Hepatocyte (in vitro differentiated cells): Measurements from ENCODE around the gene GJA5. TPM values are rescaled to one million over a fixed set of nuclear protein-coding genes. Genes with fewer than 3 reads are reported as not detected.

Experiments
- DNase-seq: peaks from one replicate; pipeline ENCODE4 v3.0.0-alpha.2; 2016; ENCODE audit warnings: low spot score
- H2AFZ ChIP-seq: fragments of 200-600 bp; sonication (generic); 2 replicates; pipeline ENCODE4 v1.6.0; 2016; ENCODE audit warnings: antibody characterized with exemption, mild to moderate bottlenecking
- H3K27ac ChIP-seq: fragments of 200-600 bp; sonication (generic); 2 replicates; pipeline ENCODE4 v1.5.1; 2016; ENCODE audit warnings: mild to moderate bottlenecking
- H3K27me3 ChIP-seq: fragments of 200-600 bp; sonication (generic); 2 replicates; pipeline ENCODE4 v1.6.1; 2016
- H3K36me3 ChIP-seq: fragments of 200-600 bp; sonication (generic); replicated peaks from 2 replicates; pipeline ENCODE4 v1.5.1; 2016; ENCODE audit warnings: low read depth; ENCODE audit not compliant: insufficient read depth
- H3K4me1 ChIP-seq: fragments of 200-600 bp; sonication (generic); 2 replicates; pipeline ENCODE4 v1.5.1; 2016; ENCODE audit warnings: mild to moderate bottlenecking, moderate library complexity; ENCODE audit not compliant: insufficient read depth
- H3K4me2 ChIP-seq: fragments of 200-600 bp; sonication (generic); 2 replicates; pipeline ENCODE4 v1.6.0; 2016
- H3K4me3 ChIP-seq: fragments of 200-600 bp; sonication (generic); 2 replicates; pipeline ENCODE4 v1.5.1; 2016; ENCODE audit warnings: mild to moderate bottlenecking
- H3K79me2 ChIP-seq: fragments of 200-600 bp; sonication (generic); 2 replicates; pipeline ENCODE4 v1.6.0; 2017; ENCODE audit warnings: mild to moderate bottlenecking
- H3K9me2 ChIP-seq: fragments of 200-600 bp; sonication (generic); replicated peaks from 2 replicates; pipeline ENCODE4 v1.6.0; 2017; ENCODE audit warnings: mild to moderate bottlenecking; ENCODE audit not compliant: insufficient read depth
- H3K9me3 ChIP-seq: fragments of 200-600 bp; sonication (generic); 2 replicates; pipeline ENCODE4 v1.5.1; 2016; ENCODE audit warnings: low read depth, mild to moderate bottlenecking
- H4K20me1 ChIP-seq: fragments of 200-600 bp; sonication (generic); 2 replicates; pipeline ENCODE4 v1.6.0; 2016; ENCODE audit warnings: mild to moderate bottlenecking; ENCODE audit not compliant: insufficient read depth, poor library complexity, severe bottlenecking
- EZH2 ChIP-seq: fragments of 200-600 bp; sonication (generic); IDR thresholded peaks from 2 replicates; pipeline ENCODE4 v1.6.1; 2016; ENCODE audit warnings: antibody characterized with exemption, mild to moderate bottlenecking, borderline replicate concordance
- EZH2phosphoT487 ChIP-seq: fragments of 200-600 bp; sonication (generic); IDR thresholded peaks from one replicate; pipeline ENCODE4 v1.6.1; 2018; ENCODE audit warnings: antibody characterized with exemption, mild to moderate bottlenecking, low read depth, moderate library complexity; ENCODE audit not compliant: unreplicated experiment, severe bottlenecking
- WGBS: methylation state at CpG from one replicate; pipeline ENCODE4 v1.1.6; 2016; ENCODE audit warnings: low lambda C conversion rate; ENCODE audit errors: missing lambda C conversion rate; 5-methylcytosine and 5-hydroxymethylcytosine counted together
- polyA plus RNA-seq: library from polyadenylated mRNA; unstranded; fragments of >200 nt; fragmentation: Nextera tagmentation; extraction: Ambion mirVana; gene quantifications from 2 replicates; pipeline ENCODE4 v1.2.1, GENCODE V29; 2016
- total RNA-seq: library from RNA; depleted of rRNA; stranded (reverse); fragments of >200 nt; gene quantifications from 2 replicates; pipeline ENCODE4 v1.2.3, GENCODE V29; 2014
- TF ChIP-seq, protein P1 (sequence below): fragments of 200-600 bp; sonication (generic); IDR thresholded peaks from 2 replicates; pipeline ENCODE4 v1.5.1; 2016; ENCODE audit warnings: antibody characterized with exemption, mild to moderate bottlenecking; ENCODE audit not compliant: poor library complexity

Gene GJA5
- total and polyA plus RNA-seq, 2 experiments from 2014 or later: 9.7 to 12.4 TPM

DNA sequence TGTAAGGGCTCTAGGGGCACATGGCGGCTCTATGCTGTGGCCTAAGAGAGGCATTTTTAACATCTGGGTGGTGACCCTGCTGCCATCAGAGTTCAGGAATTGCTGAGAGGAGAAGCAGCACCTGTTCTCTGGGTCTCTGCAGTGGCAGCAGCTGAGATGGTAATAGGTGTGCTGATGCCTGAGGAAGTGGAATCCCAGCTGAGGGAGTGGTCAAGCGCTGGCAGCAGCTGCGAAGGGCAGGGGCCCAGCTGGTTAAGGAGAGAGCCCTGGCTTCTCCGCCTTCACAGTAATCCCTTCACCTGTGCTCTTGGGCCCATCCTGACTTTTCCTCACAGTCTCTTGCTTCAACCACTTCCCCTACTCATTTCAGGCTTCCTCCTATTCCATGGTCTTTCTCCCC, 39.8 kb downstream of the GJA5 start:
- Histone ChIP-seq H2AFZ (no peak overlapping the region), H3K9me2 (no peaks in the 10 kb centered on the region), H3K4me1 (no peaks in the 10 kb centered on the region), H3K4me3 (no peak overlapping the region), H3K4me2 (no peak overlapping the region), H3K79me2 (no peaks in the 10 kb centered on the region), H4K20me1 (no peaks in the 10 kb centered on the region), H3K9me3 (no peaks in the 10 kb centered on the region), H3K27me3 (no peaks in the 10 kb centered on the region), H3K27ac (no peak overlapping the region), H3K36me3 (no peaks in the 10 kb centered on the region)
- 92% methylated on average over 4 of the region's 4 CpGs for WGBS
- TF ChIP-seq EZH2phosphoT487 (no peak), EZH2 (no peak)
- TF ChIP-seq, protein P1, sequence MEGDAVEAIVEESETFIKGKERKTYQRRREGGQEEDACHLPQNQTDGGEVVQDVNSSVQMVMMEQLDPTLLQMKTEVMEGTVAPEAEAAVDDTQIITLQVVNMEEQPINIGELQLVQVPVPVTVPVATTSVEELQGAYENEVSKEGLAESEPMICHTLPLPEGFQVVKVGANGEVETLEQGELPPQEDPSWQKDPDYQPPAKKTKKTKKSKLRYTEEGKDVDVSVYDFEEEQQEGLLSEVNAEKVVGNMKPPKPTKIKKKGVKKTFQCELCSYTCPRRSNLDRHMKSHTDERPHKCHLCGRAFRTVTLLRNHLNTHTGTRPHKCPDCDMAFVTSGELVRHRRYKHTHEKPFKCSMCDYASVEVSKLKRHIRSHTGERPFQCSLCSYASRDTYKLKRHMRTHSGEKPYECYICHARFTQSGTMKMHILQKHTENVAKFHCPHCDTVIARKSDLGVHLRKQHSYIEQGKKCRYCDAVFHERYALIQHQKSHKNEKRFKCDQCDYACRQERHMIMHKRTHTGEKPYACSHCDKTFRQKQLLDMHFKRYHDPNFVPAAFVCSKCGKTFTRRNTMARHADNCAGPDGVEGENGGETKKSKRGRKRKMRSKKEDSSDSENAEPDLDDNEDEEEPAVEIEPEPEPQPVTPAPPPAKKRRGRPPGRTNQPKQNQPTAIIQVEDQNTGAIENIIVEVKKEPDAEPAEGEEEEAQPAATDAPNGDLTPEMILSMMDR: no peak
- no peak for DNase-seq

DNA sequence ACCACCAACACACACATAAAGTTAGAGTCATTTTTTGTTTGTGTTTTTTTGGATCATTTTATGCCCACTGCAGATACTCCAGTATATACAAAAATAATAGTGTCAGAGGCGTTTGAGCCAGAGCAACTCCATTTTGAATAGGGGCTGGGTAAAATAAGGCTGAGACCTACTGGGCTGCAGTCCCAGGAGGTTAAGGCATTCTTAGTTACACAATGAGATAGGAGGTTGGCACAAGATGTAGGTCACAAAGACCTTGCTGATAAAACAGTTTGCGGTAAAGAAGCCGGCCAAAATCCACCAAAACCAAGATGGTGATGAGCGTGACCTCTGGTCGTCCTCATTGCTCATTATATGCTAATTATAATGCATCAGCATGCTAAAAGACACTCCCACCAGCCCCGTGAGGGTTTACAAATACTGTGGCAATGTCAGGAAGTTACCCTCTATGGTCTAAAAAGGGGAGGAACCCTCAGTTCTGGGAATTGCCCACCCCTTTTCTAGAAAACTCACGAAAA, 40.6 kb downstream of the GJA5 start:
- Histone ChIP-seq H4K20me1 (no peaks in the 10 kb centered on the region), H3K4me2 (no peak overlapping the region), H3K9me3 (no peaks in the 10 kb centered on the region), H3K9me2 (no peaks in the 10 kb centered on the region), H3K36me3 (no peaks in the 10 kb centered on the region), H2AFZ (no peak overlapping the region), H3K27ac (no peak overlapping the region), H3K79me2 (no peaks in the 10 kb centered on the region), H3K4me1 (no peaks in the 10 kb centered on the region), H3K27me3 (no peaks in the 10 kb centered on the region), H3K4me3 (no peak overlapping the region)
- WGBS: 86% methylated on average over 7 of the region's 7 CpGs
- no peak for DNase-seq
- TF ChIP-seq EZH2phosphoT487 (no peak), EZH2 (no peak)
- TF ChIP-seq, protein P1: no peak

DNA sequence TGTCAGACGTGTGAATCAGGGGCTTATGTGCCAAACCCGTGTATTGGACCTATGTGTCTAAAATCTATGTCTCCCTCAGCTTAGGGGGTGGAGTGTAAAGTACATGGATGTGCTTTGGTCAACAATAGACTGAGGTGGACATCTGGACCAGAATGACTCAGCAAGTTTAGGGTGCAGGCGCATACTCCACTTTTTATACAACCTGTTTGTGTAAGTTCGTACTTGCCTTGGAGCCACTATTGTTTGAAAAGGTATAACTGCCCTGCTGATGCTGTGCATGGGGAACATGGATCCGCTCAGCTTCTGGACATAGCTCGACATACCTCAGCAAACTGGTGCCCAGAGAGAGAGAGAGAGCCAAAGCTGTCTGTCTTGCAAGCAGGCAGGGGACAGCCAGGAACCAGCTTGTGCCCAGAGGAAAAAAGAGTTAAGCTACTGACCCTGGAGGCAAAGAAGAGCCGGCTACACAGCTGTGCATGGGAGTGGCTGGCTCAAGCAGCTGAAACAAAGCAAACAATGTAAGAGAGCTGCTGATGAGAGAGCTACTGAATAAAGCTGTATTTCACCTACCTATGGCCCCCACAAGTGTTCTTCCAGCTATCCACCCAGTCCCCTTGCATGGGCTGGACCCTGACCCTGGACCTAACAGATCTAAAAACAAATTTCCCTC, 41.2 kb downstream of the GJA5 start:
- Histone ChIP-seq H3K36me3 (no peaks in the 10 kb centered on the region), H3K4me3 (no peak overlapping the region), H3K79me2 (no peaks in the 10 kb centered on the region), H3K27ac (no peak overlapping the region), H4K20me1 (no peaks in the 10 kb centered on the region), H2AFZ (no peak overlapping the region), H3K9me3 (no peaks in the 10 kb centered on the region), H3K4me1 (no peaks in the 10 kb centered on the region), H3K27me3 (no peaks in the 10 kb centered on the region), H3K4me2 (no peak overlapping the region), H3K9me2 (no peaks in the 10 kb centered on the region)
- TF ChIP-seq EZH2phosphoT487: no peak
- WGBS: 85% methylated on average over 7 of the region's 7 CpGs
- no peak for DNase-seq

DNA sequence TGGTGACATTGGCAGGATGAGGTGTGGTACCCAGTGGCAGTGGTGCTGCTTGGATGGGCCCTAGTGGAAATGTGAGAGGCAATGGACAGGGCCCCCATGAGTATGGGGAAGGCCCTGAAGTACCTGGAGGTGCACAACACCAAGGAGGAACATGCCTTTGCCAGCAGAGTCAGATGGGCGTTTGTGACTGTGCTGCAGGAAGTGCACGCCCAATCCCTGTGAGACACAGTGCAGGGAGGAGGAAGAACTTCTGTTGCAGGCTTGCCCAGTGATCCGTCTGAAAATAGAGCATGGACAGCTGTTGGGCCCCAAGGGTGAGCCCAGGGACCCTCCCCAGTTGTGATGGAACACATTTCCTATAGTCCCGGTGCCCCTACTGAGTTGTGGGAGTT, 42.7 kb downstream of the GJA5 start:
- Histone ChIP-seq H3K79me2 (no peaks in the 10 kb centered on the region), H3K27ac (peak overlapping the region; percentile 34), H4K20me1 (no peaks in the 10 kb centered on the region), H2AFZ (no peak overlapping the region), H3K36me3 (no peaks in the 10 kb centered on the region), H3K9me3 (no peaks in the 10 kb centered on the region), H3K27me3 (no peaks in the 10 kb centered on the region), H3K9me2 (no peaks in the 10 kb centered on the region), H3K4me3 (no peak overlapping the region), H3K4me2 (no peak overlapping the region), H3K4me1 (no peaks in the 10 kb centered on the region)
- WGBS: 84% methylated on average over 4 of the region's 4 CpGs
- DNase-seq: no peak
- TF ChIP-seq EZH2 (no peak), EZH2phosphoT487 (no peak)
- TF ChIP-seq, protein P1: no peak
